ENCODE measurements around the gene SLC39A11. TPM values are rescaled to one million over a fixed set of nuclear protein-coding genes. Genes with fewer than 3 reads are reported as not detected.

Gene SLC39A11
- total RNA-seq, 2 donors from 2014 or later: 18.1 to 20.1 TPM

GRCh38 chr17:72850410-72851118 is 241.9 kb downstream of the SLC39A11 start:
- Mint-ChIP-seq H3K4me3 (no peak overlapping the region), H3K36me3 (ENCODE audit: low read depth) (no peaks in the 10 kb centered on the region), H3K27me3 (ENCODE audit: insufficient read depth) (no peaks in the 10 kb centered on the region), H3K9me3 (peaks cover 2% of the 10 kb centered on the region), H3K27ac (no peak overlapping the region), H3K4me1 (peaks cover 7% of the 10 kb centered on the region)
- no peak for DNase-seq
- no peak overlapping the region for H3K9ac ChIP-seq (ENCODE audit: extremely low read depth, low read length, poor library complexity, severe bottlenecking)
- H3K9me3 ChIP-seq (ENCODE audit: control insufficient read depth, low read length): no peaks in the 10 kb centered on the region
- WGBS, 2 experiments (ENCODE audit: insufficient coverage in 1 of 2, insufficient read length in 1 of 2): 95 to 96% methylated on average over 9 to 10 of the region's 10 CpGs
- H3K27me3 ChIP-seq (ENCODE audit: control insufficient read depth, insufficient read depth, low read length, poor library complexity, severe bottlenecking): no peaks in the 10 kb centered on the region
- no peak overlapping the region for H3K27ac ChIP-seq (ENCODE audit: low read depth, low read length)
- no peaks in the 10 kb centered on the region for H3K4me1 ChIP-seq (ENCODE audit: control insufficient read depth, insufficient read depth, low read length)
- no peak overlapping the region for H3K4me3 ChIP-seq (ENCODE audit: low read length)
- no peak for TF ChIP-seq CTCF (conservative IDR thresholded peaks at IDR 0.05)
- H3K36me3 ChIP-seq (ENCODE audit: control insufficient read depth, insufficient read depth, low read length): no peaks in the 10 kb centered on the region

- WGBS, 2 experiments (ENCODE audit: insufficient coverage in 1 of 2, insufficient read length in 1 of 2): 96 to 100% methylated on average over 1 of the region's 1 CpG
- no peak for TF ChIP-seq CTCF (conservative IDR thresholded peaks at IDR 0.05)
Observed at GRCh38 chr17:72846399-72846798, 246.1 kb downstream of the SLC39A11 start.

DNA sequence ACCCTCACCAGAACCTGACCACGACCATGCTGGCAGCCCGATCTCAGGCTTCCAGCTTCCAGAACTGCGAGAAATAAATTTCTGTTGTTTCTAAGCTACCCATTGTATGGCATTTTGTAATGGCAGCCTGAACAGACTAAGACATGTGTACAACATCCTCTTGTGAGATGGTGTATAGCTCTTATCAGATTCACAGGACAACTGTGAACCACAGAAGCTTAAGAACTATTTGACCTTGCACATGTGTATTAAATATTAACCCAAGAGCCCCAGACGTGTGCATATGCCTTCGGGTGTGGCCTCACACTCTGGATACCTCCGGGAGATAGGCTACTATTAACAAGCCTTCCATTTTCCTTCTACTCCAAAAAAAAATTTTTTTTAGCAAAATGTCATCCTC is 248.9 kb downstream of the SLC39A11 start:
- Mint-ChIP-seq H3K4me1 (no peaks in the 10 kb centered on the region), H3K27ac (no peak overlapping the region), H3K27me3 (ENCODE audit: insufficient read depth) (no peaks in the 10 kb centered on the region), H3K36me3 (ENCODE audit: low read depth) (peaks cover 3% of the 10 kb centered on the region), H3K4me3 (no peak overlapping the region), H3K9me3 (peaks cover 16% of the 10 kb centered on the region)
- DNase-seq: no peak
- no peaks in the 10 kb centered on the region for H3K4me1 ChIP-seq (ENCODE audit: control insufficient read depth, insufficient read depth, low read length)
- no peak for TF ChIP-seq CTCF (conservative IDR thresholded peaks at IDR 0.05)
- peaks cover 13% of the 10 kb centered on the region for H3K9me3 ChIP-seq (ENCODE audit: control insufficient read depth, low read length)
- no peak overlapping the region for H3K9ac ChIP-seq (ENCODE audit: extremely low read depth, low read length, poor library complexity, severe bottlenecking)
- no peaks in the 10 kb centered on the region for H3K27me3 ChIP-seq (ENCODE audit: control insufficient read depth, insufficient read depth, low read length, poor library complexity, severe bottlenecking)
- H3K27ac ChIP-seq (ENCODE audit: low read depth, low read length): no peak overlapping the region
- no peak overlapping the region for H3K4me3 ChIP-seq (ENCODE audit: low read length)
- no peaks in the 10 kb centered on the region for H3K36me3 ChIP-seq (ENCODE audit: control insufficient read depth, insufficient read depth, low read length)
- WGBS, 2 experiments (ENCODE audit: insufficient coverage in 1 of 2, insufficient read length in 1 of 2): 95 to 97% methylated on average over 5 to 6 of the region's 6 CpGs

More at GRCh38 chr17:72846399-72846798, 246.1 kb downstream of the SLC39A11 start:
- no peak overlapping the region for H3K27ac ChIP-seq (ENCODE audit: low read depth, low read length)
- no peak overlapping the region for H3K27ac Mint-ChIP-seq
- H3K9me3 Mint-ChIP-seq: no peaks in the 10 kb centered on the region
- H3K4me3 Mint-ChIP-seq: no peak overlapping the region
- H3K27me3 Mint-ChIP-seq (ENCODE audit: insufficient read depth): no peaks in the 10 kb centered on the region
- H3K27me3 ChIP-seq (ENCODE audit: control insufficient read depth, insufficient read depth, low read length, poor library complexity, severe bottlenecking): no peaks in the 10 kb centered on the region
- H3K4me1 ChIP-seq (ENCODE audit: control insufficient read depth, insufficient read depth, low read length): no peaks in the 10 kb centered on the region
- no peak overlapping the region for H3K4me3 ChIP-seq (ENCODE audit: low read length)
- DNase-seq: no peak
- no peaks in the 10 kb centered on the region for H3K9me3 ChIP-seq (ENCODE audit: control insufficient read depth, low read length)
- no peak overlapping the region for H3K9ac ChIP-seq (ENCODE audit: extremely low read depth, low read length, poor library complexity, severe bottlenecking)
- H3K36me3 Mint-ChIP-seq (ENCODE audit: low read depth): no peaks in the 10 kb centered on the region
- no peaks in the 10 kb centered on the region for H3K36me3 ChIP-seq (ENCODE audit: control insufficient read depth, insufficient read depth, low read length)
- no peaks in the 10 kb centered on the region for H3K4me1 Mint-ChIP-seq
